GM18508 (cell line): ENCODE measurements around the gene NR5A1.

Source experiments
- ATAC-seq: cut with Tn5 transposase; IDR thresholded peaks from one replicate; pipeline ENCODE4 v1.9.1; 2021; ENCODE audit warnings: moderate number of reproducible peaks; ENCODE audit not compliant: insufficient read depth, unreplicated experiment

Gene NR5A1

GRCh38 chr9:124506931-124507879 is at the start of gene NR5A1:
NR5A1 (minus strand) TSS chr9:124507399; CDS start chr9:124503395, 4,004 bp downstream.
- no peak for ATAC-seq

DNA sequence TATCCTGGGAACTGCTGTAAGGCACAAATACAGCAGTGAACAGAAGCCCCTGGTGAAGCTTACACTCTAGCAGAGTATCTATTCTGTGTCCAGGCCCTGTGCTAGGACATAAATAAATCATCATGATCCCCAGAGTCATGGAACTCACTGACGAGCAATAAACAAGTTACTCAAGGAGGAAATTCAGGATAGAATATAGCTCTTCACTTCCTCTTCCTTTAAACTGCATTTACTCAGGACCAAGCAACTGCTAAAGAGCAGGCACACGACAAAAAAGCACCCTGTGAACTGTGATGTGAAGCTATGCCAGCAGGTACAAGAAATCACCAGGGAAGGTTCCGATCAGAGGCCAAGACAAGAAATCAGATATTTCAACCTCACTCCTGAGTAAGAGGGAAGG is 47.8 kb upstream of the NR5A1 start:
- no peak for ATAC-seq

DNA sequence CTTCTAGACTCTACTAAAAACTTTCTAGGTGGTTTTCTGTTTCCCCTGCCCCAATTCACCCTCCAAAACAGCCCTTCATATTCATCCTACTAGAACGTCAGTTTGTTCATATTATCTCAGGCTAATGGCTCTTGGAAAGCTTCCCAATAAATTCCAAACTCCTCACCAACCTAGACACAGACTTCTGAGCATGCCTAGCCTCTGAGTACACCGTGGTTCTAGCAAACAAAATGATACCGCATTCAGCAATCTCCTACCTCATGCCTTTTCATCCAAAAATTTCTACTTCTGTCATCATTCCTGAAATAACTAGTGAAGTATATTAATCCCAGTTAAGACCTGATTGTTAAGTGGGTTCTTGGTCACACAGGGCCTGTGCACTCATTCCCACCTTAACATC is 46.5 kb upstream of the NR5A1 start:
- no peak for ATAC-seq

- no peak for ATAC-seq
Observed at GRCh38 chr9:124552273-124552605, 45.0 kb upstream of the NR5A1 start.

DNA sequence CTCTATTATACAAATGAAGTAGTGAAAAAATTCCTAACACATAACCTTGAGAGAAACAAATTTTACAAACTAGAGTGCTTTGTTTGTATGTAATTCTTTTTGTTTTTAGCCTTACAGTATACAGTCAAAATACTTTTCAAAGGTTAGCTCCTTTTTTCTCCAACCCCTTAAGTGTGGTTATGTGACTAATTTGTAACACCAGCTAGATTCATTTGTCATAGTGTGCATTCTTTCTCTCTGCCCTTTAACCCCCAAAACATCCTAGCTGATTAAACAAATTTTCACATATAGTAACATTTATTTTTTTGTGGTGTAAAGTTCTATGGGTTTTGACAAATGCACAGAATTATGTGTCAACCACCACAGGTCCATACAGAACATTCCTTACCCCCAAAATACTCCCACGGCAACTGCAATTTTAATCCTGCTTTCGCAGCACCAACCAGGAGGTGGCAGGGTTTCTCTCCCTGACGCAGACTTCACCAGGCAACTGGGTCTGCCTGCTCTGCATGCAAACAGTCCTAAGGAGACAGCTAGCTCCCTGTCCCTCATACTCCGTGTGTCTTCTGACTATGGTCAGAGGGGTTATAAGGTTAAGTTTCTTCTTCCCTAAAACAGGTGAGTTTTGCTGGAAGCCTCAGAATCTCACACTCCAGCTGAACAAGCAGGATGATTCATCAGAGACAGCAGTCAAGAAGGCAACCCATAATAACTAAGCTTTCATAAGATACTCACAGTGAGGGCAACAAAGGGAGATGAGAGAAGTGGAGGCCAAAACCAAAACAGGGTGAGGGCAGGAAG is 44.5 kb upstream of the NR5A1 start:
- no peak for ATAC-seq

DNA sequence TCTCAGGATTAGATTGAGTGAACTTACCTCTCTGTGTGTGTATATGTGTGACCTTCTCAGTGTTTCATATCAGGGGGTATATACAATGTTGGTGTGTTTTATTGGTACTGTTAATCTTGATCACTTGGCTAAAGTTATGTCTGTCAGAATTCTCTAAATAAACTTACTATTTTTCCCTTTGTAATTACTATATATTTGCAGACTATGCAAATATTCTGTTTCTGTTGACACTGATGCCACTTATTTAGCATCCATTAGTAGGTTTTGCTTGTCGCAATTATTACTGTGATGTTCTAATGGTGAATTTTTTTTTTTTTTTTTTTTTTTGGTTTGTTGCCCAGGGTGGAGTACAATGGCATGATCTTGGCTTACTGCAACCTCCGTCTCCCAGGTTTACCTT is 42.9 kb upstream of the NR5A1 start:
- ATAC-seq = no peak

- no peak for ATAC-seq
Observed at GRCh38 chr9:124549016-124549415, 41.8 kb upstream of the NR5A1 start.

- no peak for ATAC-seq
Observed at GRCh38 chr9:124544535-124544934, 37.3 kb upstream of the NR5A1 start.

DNA sequence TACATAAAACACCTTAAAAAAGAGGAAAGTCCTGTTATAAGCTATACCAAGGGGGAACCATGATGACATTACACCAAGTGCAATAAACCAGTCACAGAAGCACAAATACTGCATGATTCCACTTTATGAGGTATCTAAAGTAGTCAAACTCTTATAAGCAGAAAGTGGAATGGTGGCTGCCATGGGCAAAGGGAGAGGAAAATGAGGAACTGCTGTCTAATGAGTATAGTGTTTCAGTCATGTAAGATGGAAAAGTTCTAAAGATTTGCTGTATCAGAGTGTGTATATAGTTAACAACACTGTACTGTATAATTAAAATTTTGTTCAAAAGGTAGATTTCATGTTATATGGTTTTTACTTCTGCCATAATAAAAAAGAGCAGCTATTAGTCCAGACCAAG is 34.6 kb upstream of the NR5A1 start:
- ATAC-seq = no peak

- no peak for ATAC-seq
Observed at GRCh38 chr9:124537926-124538325, 30.7 kb upstream of the NR5A1 start.

GRCh38 chr9:124535846-124536245 is 28.6 kb upstream of the NR5A1 start:
- no peak for ATAC-seq

DNA sequence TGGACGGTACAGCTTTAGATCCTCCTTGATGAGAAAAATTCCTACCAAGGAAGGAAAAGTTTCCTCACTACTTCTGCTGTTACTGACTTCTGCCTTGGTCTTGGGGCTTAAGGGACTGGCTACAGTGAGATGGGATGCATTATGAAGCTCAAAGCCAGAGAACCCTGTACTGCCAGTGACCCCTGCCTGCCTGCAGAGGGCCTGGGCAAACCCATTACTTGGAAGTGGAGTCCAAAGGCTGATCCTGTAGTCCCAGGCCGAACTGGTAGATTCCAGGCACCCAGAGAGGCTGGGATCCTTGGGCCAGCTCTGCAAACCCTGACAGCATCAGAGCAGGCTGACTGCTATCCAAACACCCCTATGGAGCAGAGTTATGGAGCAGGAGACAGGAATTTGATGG is 25.7 kb upstream of the NR5A1 start:
- no peak for ATAC-seq

DNA sequence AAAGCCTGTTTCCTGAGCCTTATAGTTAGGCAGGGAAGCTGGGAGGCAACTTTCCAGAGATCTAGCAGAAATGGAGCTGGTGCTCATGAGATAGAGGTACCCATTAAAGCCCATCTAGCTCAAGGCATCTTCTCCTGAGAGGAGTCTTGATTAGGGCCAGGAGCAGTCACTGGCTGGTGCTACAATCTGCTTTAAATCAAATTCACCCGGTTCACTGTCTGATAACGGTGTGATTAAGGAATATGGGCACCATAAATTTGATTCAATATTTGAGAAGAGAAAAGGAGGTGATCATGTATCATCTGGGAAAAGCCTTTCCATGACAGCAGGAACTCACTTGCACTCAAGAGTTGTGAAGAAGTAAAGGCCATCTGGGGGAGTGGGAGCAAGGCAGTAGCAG is 23.9 kb upstream of the NR5A1 start:
- ATAC-seq = no peak

DNA sequence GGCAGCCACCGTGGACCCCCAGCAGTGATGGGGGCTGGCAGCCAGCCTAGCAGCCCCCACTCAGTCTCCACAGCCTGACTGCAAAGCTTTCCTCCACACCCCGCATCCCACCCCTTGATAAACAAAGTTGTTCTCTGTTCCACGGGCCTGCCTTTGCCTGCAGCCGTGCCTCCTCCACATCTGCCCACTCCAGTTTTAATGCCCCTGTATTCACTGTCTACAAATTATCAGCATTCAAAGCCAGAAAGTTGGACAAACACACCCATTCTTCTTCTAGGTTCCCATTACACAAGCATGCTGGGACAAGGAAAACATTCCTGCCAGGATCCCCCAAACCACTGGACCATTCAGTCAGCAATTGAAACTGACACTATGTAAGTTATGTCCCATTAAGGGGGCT is 23.0 kb upstream of the NR5A1 start:
- no peak for ATAC-seq

DNA sequence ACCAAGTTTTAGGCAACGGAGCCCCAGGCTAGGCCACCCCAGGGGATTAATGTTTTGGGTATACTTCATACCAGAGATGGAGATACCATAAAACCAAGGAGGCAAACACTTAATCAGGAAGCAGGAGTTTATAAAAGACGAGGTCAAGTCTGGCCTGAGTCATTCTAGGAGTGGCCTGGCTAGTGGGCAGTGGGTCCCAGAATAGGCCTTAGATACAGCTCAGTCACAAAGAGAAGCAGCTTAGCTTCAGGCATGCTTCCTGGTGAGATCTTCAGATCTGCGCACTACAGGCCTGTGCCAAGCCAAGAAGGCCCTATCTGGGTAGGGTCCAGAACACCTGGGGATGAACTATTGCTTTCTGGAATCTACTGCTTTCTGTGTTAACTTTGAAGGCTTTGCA is 20.6 kb upstream of the NR5A1 start:
- no peak for ATAC-seq

GRCh38 chr9:124526174-124526573 is 19.0 kb upstream of the NR5A1 start:
- no peak for ATAC-seq

GRCh38 chr9:124522121-124523098 is 15.2 kb upstream of the NR5A1 start:
- no peak for ATAC-seq

DNA sequence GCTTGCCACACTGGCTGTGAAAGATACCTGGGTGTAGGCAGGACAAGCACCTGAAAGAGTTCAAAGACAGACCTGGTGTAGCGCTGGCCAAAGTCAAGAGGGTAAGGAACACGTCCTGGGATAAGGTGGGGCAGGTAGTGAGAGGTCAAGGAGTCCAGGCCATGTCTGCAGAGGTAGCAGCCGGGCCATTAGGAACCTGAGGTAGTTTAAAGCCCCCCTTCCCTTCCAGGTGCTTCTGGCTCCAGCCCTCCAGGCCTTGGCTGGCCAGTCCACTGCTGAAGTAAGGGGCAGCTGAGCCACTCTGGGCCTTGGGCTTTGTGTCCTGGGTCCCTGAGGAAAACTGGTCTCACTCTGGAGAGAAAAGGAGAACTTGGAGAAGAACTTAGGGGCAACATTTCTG is 13.9 kb upstream of the NR5A1 start:
- no peak for ATAC-seq

- no peak for ATAC-seq
Observed at GRCh38 chr9:124520206-124520596, 13.0 kb upstream of the NR5A1 start.

- no peak for ATAC-seq
Observed at GRCh38 chr9:124518116-124518515, 10.9 kb upstream of the NR5A1 start.
